GM12874 (cell line): ENCODE results near the gene RAB15.

Experiments
- TF ChIP-seq, protein P1 (sequence below): IDR thresholded peaks from 2 replicates; pipeline ENCODE4 v1.5.1; 2011; ENCODE audit warnings: low read depth, mild to moderate bottlenecking, control low read depth, low read length, moderate library complexity; ENCODE audit not compliant: insufficient read depth

RAB15 gene

DNA sequence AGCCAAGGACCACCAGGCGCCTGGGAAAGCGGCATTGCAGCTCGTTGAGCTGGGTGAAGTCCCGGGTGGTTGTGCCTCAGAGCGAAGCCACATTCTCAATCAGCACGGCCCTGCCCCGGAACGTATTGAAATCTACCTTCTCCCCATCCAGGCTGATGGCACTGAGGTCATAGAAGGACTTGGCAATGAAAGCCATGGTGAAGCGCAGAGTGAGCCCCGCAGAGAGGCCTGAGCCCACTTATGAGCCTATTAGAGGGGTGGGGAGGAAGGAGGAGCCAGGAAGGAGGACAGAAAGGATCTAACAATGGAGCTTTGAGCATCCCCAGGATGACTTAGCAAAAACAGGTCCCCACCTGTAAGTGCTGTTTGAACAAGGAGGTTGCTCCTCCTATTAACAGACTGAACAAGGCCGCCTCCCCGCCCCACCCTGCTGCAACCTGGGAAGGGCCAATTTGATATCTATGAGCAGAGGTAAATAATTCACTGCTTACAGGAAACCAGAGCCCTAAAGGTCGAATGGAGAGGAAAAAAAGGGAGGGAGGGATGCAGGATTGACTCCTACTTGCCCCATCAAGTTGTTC lies 29.5 kb downstream of the RAB15 start, which contains the start of gene GPX2:
Gene GPX2, minus strand, starts transcription at position 215 of the 581 bp plus-strand sequence. Its CDS starts 19 bp downstream, at position 196.
- TF ChIP-seq, protein P1, sequence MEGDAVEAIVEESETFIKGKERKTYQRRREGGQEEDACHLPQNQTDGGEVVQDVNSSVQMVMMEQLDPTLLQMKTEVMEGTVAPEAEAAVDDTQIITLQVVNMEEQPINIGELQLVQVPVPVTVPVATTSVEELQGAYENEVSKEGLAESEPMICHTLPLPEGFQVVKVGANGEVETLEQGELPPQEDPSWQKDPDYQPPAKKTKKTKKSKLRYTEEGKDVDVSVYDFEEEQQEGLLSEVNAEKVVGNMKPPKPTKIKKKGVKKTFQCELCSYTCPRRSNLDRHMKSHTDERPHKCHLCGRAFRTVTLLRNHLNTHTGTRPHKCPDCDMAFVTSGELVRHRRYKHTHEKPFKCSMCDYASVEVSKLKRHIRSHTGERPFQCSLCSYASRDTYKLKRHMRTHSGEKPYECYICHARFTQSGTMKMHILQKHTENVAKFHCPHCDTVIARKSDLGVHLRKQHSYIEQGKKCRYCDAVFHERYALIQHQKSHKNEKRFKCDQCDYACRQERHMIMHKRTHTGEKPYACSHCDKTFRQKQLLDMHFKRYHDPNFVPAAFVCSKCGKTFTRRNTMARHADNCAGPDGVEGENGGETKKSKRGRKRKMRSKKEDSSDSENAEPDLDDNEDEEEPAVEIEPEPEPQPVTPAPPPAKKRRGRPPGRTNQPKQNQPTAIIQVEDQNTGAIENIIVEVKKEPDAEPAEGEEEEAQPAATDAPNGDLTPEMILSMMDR: no peak

DNA sequence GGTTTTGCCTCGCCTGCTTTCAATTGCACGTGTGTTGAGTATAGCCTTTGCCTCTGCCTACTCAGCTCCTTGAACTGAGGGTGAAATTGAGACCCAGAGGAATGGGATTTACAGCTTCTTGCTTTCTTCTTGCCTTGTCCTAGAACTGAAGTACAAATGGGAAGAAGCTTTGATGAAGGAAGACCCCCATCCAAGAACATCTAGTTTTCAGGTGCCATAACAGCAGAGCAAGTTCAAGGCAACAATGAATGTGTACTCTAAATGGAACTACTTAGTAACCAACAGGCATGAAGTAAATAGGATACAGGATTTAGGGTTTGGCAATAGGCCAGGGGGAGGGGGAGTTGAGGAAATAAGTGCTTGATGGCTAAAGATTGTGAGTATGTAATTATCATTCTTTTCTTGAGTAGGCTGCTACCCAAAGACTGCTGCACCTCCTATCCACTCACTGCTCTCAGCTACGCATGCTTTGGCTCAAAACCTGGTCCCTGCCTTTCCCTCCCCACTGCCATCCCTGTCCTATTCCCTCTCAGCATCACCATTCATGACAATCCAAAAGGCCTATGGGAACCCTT lies 31.7 kb downstream of the RAB15 start:
- TF ChIP-seq, protein P1: no peak

DNA sequence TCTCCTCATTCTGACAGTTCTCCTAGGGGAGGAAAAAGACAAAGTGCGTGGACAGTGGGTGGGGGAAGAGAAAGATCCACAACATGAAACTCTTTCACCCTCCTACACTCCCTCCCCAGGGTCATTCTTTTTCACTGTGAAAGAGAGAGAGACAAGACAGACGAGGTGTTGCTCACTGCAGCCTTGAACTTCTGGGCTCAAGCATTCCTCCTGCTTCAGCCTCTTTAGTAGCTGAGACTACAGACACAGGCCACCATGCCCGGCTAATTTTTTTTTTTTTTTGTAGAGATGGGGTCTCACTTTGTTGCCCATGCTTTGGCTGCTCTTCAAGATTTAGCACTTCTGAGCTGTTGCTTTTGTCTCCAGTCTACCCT lies 32.3 kb downstream of the RAB15 start:
- TF ChIP-seq, protein P1: no peak

DNA sequence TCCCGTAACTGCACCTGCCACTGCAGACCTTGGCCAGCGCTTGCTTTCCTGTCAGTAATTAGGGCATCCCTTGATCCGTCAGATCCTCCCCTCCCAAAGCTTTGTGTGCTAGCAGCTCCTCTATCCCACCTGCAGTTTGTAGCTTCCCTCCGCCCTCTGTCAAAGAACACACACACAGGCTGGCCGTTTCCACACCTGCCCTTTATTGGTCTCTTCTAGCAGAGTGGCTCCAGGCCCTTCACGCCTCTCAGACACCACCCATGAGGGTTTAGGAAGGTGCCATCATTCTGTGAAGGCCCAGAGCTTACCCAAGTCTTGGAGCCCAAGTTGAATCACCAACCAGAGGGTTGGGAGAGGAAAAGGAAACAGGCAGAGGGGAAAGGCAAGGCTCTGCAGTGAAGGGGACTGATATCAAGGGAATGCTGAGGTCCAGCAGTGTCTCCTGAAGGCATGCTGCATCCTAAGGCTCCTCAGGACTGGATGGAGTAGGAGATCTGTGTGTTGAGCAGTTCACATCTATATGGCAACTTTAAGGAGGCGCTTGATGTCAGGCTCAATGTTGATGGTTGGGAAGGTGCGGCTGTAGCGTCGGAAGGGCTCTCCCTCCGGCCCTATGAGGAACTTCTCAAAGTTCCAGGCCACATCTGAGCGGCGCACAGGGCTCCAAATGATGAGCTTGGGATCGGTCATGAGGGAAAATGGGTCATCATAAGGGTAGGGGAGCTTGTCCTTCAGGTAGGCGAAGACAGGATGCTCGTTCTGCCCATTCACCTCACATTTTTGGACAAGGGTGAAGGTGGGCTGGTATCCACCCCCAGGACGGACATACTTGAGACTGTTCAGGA lies 32.9 kb downstream of the RAB15 start:
- TF ChIP-seq, protein P1: no peak

DNA sequence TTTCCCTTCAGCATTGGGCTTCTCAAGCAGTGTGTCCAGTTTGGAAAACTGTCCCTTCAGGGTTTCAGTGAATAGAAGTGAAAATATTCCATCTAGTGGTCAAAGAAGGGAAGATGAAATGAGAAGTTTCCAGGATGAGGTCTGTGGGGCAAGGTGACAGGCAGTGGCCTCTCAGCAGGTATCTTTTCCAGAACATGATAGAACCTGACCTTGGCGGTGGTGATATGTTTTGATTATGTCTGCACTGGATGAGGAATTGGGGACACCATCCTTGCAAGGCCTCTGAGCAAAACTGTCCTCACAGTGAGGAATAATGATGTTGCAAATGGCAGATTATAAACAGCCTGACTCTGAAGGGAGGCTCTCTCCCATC lies 34.3 kb downstream of the RAB15 start:
- TF ChIP-seq, protein P1: no peak

DNA sequence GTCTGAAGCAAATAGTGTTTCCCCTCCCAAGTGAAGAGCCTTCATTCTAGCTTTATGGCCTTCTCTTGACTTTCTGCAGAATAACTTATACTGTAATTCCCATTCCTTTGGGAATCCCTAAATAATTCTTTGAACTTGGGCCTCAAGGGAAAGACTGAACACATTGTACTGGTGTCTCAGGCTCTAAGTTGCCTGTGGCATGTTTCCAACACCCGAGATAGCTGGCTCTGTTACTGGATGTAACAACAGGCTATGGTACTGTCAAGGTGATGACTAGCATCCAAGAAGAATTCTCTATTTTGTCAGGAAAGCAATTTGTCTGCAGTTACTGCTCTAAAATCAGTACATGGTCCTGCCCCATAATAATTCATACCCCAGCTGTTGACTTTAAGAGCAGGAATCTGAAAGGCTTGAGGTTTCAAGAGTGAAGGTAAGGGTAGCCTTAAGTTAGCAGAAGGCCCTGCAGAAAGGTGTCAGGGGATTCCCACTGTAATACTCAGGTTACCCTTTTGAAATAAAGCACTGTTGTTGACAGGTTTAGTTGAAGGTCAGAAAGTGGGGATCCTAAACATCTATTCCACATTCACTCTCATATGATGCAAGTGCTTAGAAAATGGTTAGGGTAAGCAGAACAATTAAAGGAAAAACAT lies 34.8 kb downstream of the RAB15 start:
- TF ChIP-seq, protein P1: no peak

DNA sequence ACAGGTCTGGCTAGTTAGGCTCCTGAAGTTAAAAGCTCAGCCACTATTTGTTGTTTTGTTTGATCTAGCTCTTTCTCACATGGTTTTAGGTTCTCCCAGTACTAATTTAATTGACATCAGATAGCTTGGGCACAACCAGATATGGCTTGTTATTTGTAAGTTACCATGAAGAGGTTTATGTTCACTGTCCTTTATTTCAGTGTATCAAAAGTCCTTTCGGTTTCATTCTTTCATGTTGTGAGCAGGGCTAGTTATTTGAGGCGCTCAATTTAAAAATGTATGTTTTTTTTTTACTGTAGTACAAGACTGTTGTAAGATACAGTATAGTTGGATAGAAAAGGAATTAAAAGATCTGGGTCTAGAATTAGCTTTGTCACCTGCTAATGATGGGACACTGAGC lies 36.6 kb downstream of the RAB15 start:
- TF ChIP-seq, protein P1: no peak
